ENCODE data around the gene HAGH.
"Not testable (repeated sequence)": the region's sequence is repeated elsewhere in the genome, so short reads cannot be mapped to it uniquely, and the experiment has no call there.

HAGH gene

DNA sequence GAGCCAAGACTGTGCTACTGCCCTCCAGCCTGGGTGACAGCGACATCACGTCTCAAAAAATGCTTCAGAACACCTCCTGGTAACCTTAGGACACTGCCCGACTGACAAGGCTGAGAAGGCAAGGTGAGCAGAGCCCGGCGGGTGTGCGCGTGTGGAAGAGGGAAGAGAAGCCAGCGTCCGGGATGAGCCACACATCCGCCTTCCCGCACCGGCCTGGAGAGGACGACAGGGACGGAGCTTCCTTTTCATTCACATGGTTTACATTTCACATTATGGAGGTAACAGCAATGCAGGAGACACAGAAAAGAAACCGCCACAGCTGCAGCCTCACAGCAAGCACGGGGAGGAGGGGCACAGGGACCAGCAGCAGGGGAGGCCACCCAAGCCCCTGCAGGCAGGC lies 16.5 kb downstream of the HAGH start:
- no peak for DNase-seq (ENCODE audit: low read depth)

- no peak for DNase-seq (ENCODE audit: low read depth)
Measured at GRCh38 chr16:1809281-1809801, 17.3 kb downstream of the HAGH start.

DNA sequence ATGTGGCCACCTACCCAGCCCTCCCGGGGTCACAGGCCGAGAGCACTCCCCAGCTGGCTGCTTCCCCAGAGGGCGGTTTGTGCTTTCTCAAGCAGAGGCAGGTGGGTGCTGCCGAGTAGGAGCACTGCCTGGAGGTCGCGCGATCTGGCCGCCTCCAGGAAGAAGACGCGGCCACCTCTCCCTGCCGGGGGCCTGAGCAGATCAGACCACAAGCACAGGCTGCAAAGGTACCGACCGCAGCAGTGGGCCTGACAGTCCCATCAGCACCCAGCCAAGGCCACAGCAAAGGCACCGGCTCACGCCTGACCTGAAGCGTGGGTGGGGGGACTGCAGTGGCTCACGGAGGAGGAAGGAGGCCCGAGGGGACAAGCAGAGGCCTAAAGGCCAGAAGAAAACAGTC lies 17.9 kb downstream of the HAGH start:
- DNase-seq (ENCODE audit: low read depth): no peak

DNA sequence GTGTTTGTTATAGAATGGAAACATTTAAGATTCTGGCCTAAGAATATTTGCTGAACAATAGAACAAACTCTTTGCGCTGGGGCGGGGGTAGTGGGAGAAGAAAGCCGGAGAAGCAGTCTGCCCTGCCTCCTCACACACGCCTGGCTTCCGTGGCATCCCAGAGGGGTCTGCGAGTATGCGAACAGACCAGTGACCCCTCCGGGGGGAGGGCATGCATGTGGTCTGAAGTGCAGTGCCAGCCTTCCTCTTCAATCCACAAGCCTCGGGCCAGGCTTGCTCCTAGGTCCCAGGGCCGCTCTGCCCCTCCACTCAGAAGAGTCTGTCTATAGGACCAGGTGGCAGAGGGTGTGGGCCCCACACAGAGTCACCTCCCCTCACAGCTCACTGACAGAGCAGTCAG lies 19.0 kb downstream of the HAGH start:
- no peak for DNase-seq (ENCODE audit: low read depth)

- DNase-seq (ENCODE audit: low read depth): no peak
Measured at GRCh38 chr16:1800701-1801100, 25.9 kb downstream of the HAGH start.

GRCh38 chr16:1799263-1799662 lies 27.4 kb downstream of the HAGH start:
- DNase-seq (ENCODE audit: low read depth): not testable (repeated sequence)

- no peak for DNase-seq (ENCODE audit: low read depth)
Measured at GRCh38 chr16:1794908-1795666, 31.5 kb downstream of the HAGH start.

- no peak for DNase-seq (ENCODE audit: low read depth)
Measured at GRCh38 chr16:1794221-1794871, 32.3 kb downstream of the HAGH start.

GRCh38 chr16:1793578-1794220 lies 32.9 kb downstream of the HAGH start, which contains the start of gene IGFALS:
TSS of gene IGFALS (minus strand) at chr16:1793705. CDS start at chr16:1793652, 53 bp downstream.
- no peak for DNase-seq (ENCODE audit: low read depth)

DNA sequence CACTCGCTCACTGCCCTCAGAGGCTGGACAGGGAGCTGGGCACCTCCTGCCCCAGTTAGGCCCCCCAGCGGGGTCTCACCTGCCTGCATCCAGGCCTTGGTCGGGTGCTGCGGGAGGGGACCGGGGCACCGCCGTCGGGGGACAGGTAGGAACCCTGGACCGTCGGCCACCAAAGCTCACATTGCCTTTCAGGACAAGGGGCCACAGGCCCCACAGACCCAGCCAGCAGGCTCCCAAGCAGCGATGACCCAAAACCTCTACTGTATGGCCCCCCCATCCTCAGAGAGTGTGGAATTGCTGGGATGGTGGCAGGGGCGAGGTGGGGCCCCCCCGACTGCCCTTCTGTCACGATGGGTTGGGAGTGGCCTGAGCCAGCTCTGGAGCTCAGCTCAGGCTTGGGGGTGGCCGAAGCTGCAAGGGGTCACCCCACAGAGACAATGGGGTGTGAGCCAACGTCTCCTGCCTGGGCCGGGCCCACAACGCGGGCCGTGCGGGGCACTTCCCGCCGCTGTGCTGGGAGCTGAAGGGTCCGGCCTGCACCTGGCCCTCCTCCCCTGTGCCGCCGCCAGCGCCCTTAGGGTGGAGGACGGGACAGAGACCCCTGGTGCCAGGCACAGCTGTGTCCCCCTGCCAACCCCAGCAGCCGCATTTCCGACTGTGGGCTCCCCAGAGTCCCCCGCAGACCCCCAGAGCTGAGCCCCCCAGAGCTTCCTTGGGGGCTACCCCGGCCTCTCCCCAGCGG lies 33.6 kb downstream of the HAGH start:
- no peak for DNase-seq (ENCODE audit: low read depth)

- DNase-seq (ENCODE audit: low read depth): no peak
Measured at GRCh38 chr16:1791943-1792812, 34.4 kb downstream of the HAGH start.

- no peak for DNase-seq (ENCODE audit: low read depth)
Measured at GRCh38 chr16:1791256-1791942, 35.2 kb downstream of the HAGH start.

GRCh38 chr16:1790611-1791255 lies 35.9 kb downstream of the HAGH start:
- no peak for DNase-seq (ENCODE audit: low read depth)

GRCh38 chr16:1790261-1790610 lies 36.4 kb downstream of the HAGH start:
- DNase-seq (ENCODE audit: low read depth): no peak

DNA sequence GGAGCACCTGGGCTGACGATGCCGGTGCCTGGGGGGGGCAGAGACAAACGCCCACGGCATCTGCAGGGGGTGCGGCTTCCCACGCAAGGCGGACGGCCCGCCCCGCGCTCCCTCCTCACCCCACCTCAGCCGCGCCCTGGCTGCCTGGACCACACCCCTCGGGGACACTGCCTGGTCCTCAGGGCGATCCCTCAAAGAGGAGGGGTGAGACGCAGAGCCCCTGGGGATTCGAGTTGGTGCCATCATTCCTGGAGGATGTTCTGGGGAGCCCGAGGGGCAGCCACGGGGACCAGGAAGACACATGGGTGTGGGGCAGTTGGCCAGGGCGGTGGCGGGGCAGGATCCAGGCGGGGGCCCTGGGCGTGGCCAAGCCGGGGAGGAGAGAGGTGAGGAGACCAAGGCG lies 37.0 kb downstream of the HAGH start:
- no peak for DNase-seq (ENCODE audit: low read depth)

DNA sequence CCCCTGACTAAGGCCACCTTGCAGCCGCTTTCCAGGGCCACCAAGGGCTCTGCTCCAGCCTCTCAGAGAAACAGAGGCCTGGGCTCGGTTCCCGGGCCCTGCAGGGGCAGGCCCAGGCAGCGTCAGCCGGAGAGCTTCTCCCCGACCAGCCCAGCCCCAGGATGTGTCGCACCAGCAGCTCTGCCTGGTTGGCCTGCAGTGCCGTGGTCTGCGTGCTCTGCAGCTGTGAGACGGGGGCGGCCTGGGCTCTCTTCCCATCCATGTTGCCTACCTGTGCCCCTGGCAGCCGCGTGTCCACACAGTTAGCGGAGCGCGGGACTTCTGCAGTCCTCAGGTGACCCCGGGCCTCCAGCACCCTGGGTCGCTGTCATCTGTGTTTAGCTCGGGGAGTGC lies 37.9 kb downstream of the HAGH start:
- no peak for DNase-seq (ENCODE audit: low read depth)

- DNase-seq (ENCODE audit: low read depth): no peak
Measured at GRCh38 chr16:1788095-1788707, 38.4 kb downstream of the HAGH start.

- no peak for DNase-seq (ENCODE audit: low read depth)
Measured at GRCh38 chr16:1787322-1788094, 39.1 kb downstream of the HAGH start.

- DNase-seq (ENCODE audit: low read depth): no peak
Measured at GRCh38 chr16:1787056-1787321, 39.6 kb downstream of the HAGH start.
